H1 (cell line): ENCODE results near the gene YOD1. TPM values are rescaled to one million over a fixed set of nuclear protein-coding genes. Genes with fewer than 3 reads are reported as not detected.

ENCODE experiments used
- ATF2 ChIP-seq: IDR thresholded peaks from 2 replicates; pipeline ENCODE4 v1.6.1; 2012; ENCODE audit warnings: low read length, inconsistent platforms
- BRCA1 ChIP-seq: IDR thresholded peaks from 2 replicates; pipeline ENCODE4 v1.6.1; 2012; ENCODE audit warnings: low read depth, low read length, improper control_type of control experiment
- CTCF ChIP-seq, 3 experiments: IDR thresholded peaks; 1 replicate in 2 of 3; 2 replicates in 1 of 3; pipeline versions ENCODE4 v1.5.1 to v1.6.1; 2011; ENCODE audit warnings: low read length in 3 of 3, mild to moderate bottlenecking in 3 of 3, inconsistent platforms in 2 of 3, low read depth in 1 of 3, moderate library complexity in 1 of 3; ENCODE audit not compliant: insufficient read depth in 1 of 3; ENCODE audit errors: control extremely low read depth in 1 of 3
- EZH2 ChIP-seq: fragments of 200-600 bp; sonication (generic); IDR thresholded peaks from 2 replicates; pipeline ENCODE4 v1.7.1; 2012; ENCODE audit warnings: low read depth, mild to moderate bottlenecking, moderate library complexity, low read length, inconsistent platforms; ENCODE audit not compliant: severe bottlenecking
- GABPA ChIP-seq: IDR thresholded peaks from 2 replicates; pipeline ENCODE4 v1.6.1; 2011; ENCODE audit warnings: mild to moderate bottlenecking, low read length, moderate library complexity, borderline replicate concordance; ENCODE audit not compliant: insufficient read depth
- RNF2 ChIP-seq: fragments of 200-900, 300-1000 bp; sonication (generic); IDR thresholded peaks from 2 replicates; pipeline ENCODE4 v1.7.1; 2016; ENCODE audit warnings: borderline replicate concordance, low read depth, mild to moderate bottlenecking, antibody characterized with exemption, low read length; ENCODE audit not compliant: poor library complexity, severe bottlenecking; ENCODE audit errors: missing control alignments
- RXRA ChIP-seq: IDR thresholded peaks from 2 replicates; pipeline ENCODE4 v1.6.1; 2011; ENCODE audit warnings: low read depth, mild to moderate bottlenecking, low read length, moderate library complexity; ENCODE audit not compliant: insufficient read depth
- TEAD4 ChIP-seq: IDR thresholded peaks from 2 replicates; pipeline ENCODE4 v1.6.1; 2012; ENCODE audit warnings: low read depth, low read length, inconsistent platforms, mixed read lengths
- polyA plus RNA-seq, 7 experiments: library from polyadenylated mRNA; depleted of rRNA in 3 of 7; stranded (reverse) in 5 of 7; unstranded in 2 of 7; fragments of >200 nt in 5 of 7; fragments of 200-250 nt in 2 of 7; gene quantifications; 1 replicate in 5 of 7; 2 replicates in 1 of 7; 4 replicates in 1 of 7; pipeline versions ENCODE4 v1.2.1 to v1.2.3, GENCODE V29; 2011 to 2013; ENCODE audit warnings: missing spikeins in 2 of 7, mixed read lengths in 2 of 7
- total RNA-seq: library from RNA; stranded (reverse); fragmentation: NEBNext Ultra II Directional; extraction: Animal tissue kit (Norgen Biotek cat#: 25700); gene quantifications from 2 replicates; pipeline ENCODE4 v1.2.1, GENCODE V29; 2021

Gene YOD1
- total and polyA plus RNA-seq, 2 of the 8 experiments (the other 6 are each of a cell fraction or from before 2014, with no cell fraction given) = 1.9 to 11.8 TPM

GRCh38 chr1:207085887-207086286 is 34.9 kb upstream of the YOD1 start (continued):
- TF ChIP-seq ATF2 = no peak
- no peak for TF ChIP-seq RNF2
- no peak for TF ChIP-seq BRCA1
- no peak for TF ChIP-seq CTCF (IDR thresholded peaks at IDR 0.05; ENCODE audit: control extremely low read depth in 1 of 3, insufficient read depth in 1 of 3, low read depth in 1 of 3, low read length in 3 of 3)
- TF ChIP-seq TEAD4 = no peak
- no peak for TF ChIP-seq EZH2
- no peak for TF ChIP-seq RXRA
- TF ChIP-seq GABPA = no peak
